ENCODE results near the gene GATA5. TPM values are rescaled to one million over a fixed set of nuclear protein-coding genes. Genes with fewer than 3 reads are reported as not detected.

The GATA5 gene
- polyA plus RNA-seq, 1 of the 3 experiments (the other 2 are of a cell fraction): not detected

GRCh38 chr20:62446481-62446880 is 29.3 kb downstream of the GATA5 start (continued):
- no peak for TF ChIP-seq CTCF (IDR thresholded peaks at IDR 0.05)
- no peak for TF ChIP-seq IRF3 (IDR thresholded peaks at IDR 0.05; ENCODE audit: low read depth, low read length)
- no peak for TF ChIP-seq SIN3A (IDR thresholded peaks at IDR 0.05; ENCODE audit: borderline replicate concordance, low read depth, low read length)
- TF ChIP-seq NFIC (IDR thresholded peaks at IDR 0.05; ENCODE audit: borderline replicate concordance): no peak
- TF ChIP-seq TEAD4 (IDR thresholded peaks at IDR 0.05; ENCODE audit: borderline replicate concordance, insufficient read depth): no peak
- no peak for TF ChIP-seq YY1 (IDR thresholded peaks at IDR 0.05; ENCODE audit: low read depth)

- Histone ChIP-seq H3K27me3 (ENCODE audit: insufficient read depth) (no peaks in the 10 kb centered on the region; the same call in 1 of the 2 replicates), H3K4me1 (ENCODE audit: control insufficient read depth in 1 of 2, insufficient read depth in 2 of 2, low read depth in 1 of 2, low read length in 1 of 2) (peaks cover 0 to 8% of the 10 kb centered on the region in 2 experiments; a peak in 1 of 4 replicates), H3K4me3 (ENCODE audit: low read depth in 2 of 2, low read length in 1 of 2) (no peak overlapping the region), H4K20me1 (ENCODE audit: insufficient read depth) (no peaks in the 10 kb centered on the region), H3K4me2 (no peak overlapping the region), H3K9me2 (no peaks in the 10 kb centered on the region), H3K9ac (no peak overlapping the region), H3K36me3 (replicated peaks in 1 of 2; ENCODE audit: control insufficient read depth in 1 of 2, insufficient read depth in 2 of 2, low read length in 1 of 2) (no peaks in the 10 kb centered on the region), H3K27ac (ENCODE audit: low read depth in 2 of 2, low read length in 1 of 2) (no peak overlapping the region), H3K79me2 (ENCODE audit: insufficient read depth) (no peaks in the 10 kb centered on the region), H3F3A (replicated peaks; ENCODE audit: insufficient read depth) (no peaks in the 10 kb centered on the region), H3K9me3 (no peaks in the 10 kb centered on the region), H2AFZ (ENCODE audit: low read depth) (no peak overlapping the region)
- DNase-seq: no peak
- POLR2A ChIA-PET: no interaction called here
- CTCF ChIA-PET: interaction anchor here (0.6 to 1.1 kb wide), 2 partner anchors 47 to 93 kb away, joined by 3 read pairs; no protein-coding TSS in a partner anchor
- WGBS (ENCODE audit: low lambda C conversion rate): 60% methylated on average over 32 of the region's 36 CpGs
- TF ChIP-seq YY1 (IDR thresholded peaks at IDR 0.05; ENCODE audit: low read depth) (no peak), RAD21 (IDR thresholded peaks at IDR 0.05; ENCODE audit: low read length) (no peak), USF2 (IDR thresholded peaks at IDR 0.05; ENCODE audit: borderline replicate concordance, low read depth, low read length) (no peak), CHD2 (IDR thresholded peaks at IDR 0.05; ENCODE audit: low read length, partially characterized antibody) (no peak), NFIC (IDR thresholded peaks at IDR 0.05; ENCODE audit: borderline replicate concordance) (no peak), IRF3 (IDR thresholded peaks at IDR 0.05; ENCODE audit: low read depth, low read length) (no peak), RFX5 (IDR thresholded peaks at IDR 0.05; ENCODE audit: low read length) (no peak)
Observed at GRCh38 chr20:62445553-62446340, 30.0 kb downstream of the GATA5 start.
